NCI-H510A (cell line): ENCODE results near the gene SLC22A16.
"Not testable (repeated sequence)": the region's sequence is repeated elsewhere in the genome, so short reads cannot be mapped to it uniquely, and the experiment has no call there.

ENCODE experiments used
- DNase-seq: peaks from one replicate; lab custom pipeline; 2025; lab: John Stamatoyannopoulos, UW

Gene SLC22A16, protein sequence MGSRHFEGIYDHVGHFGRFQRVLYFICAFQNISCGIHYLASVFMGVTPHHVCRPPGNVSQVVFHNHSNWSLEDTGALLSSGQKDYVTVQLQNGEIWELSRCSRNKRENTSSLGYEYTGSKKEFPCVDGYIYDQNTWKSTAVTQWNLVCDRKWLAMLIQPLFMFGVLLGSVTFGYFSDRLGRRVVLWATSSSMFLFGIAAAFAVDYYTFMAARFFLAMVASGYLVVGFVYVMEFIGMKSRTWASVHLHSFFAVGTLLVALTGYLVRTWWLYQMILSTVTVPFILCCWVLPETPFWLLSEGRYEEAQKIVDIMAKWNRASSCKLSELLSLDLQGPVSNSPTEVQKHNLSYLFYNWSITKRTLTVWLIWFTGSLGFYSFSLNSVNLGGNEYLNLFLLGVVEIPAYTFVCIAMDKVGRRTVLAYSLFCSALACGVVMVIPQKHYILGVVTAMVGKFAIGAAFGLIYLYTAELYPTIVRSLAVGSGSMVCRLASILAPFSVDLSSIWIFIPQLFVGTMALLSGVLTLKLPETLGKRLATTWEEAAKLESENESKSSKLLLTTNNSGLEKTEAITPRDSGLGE

DNA sequence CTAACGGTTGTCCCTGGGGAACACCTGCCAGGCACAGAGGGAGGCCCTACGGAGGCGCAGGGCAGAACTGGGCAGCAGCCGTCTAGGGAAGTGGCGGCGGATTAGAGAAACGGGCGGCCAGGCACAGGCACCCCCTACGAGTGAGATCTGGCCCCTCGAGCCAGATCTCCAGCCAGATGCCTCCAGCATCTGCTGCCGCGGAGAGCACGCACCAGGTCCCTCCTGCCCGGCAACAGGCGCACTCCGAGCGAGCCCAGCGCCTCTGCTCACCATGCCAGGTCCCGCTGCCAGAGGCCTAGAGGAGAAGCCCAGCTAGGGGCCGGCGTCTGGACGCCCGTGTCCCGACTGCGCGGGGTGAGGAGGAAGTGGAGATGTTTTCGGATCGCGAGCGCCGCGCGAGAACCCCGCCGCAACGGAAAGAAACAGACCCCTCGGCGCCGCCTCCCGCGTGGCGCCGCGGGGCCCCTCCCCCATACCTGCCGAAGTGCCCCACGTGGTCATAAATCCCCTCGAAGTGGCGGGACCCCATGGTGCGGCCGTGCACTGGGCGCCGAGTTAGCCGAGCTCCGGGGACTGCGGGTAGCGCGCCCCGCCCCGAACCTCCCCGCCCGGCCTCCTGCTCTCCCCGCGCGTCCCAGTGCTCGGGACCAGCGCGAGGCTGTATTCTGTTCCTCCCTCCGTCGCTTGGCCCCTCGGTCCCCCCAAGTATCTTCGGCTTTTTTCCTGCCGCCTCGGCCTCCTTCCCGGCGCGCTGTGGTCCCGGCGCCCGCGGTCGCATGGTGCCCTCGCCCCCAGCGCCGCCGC lies at the start of gene SLC22A16:
TSS of gene SLC22A16 (minus strand) at position 568 of the 804 bp plus-strand sequence. CDS start at position 529, 39 bp downstream.
- no peak for DNase-seq

DNA sequence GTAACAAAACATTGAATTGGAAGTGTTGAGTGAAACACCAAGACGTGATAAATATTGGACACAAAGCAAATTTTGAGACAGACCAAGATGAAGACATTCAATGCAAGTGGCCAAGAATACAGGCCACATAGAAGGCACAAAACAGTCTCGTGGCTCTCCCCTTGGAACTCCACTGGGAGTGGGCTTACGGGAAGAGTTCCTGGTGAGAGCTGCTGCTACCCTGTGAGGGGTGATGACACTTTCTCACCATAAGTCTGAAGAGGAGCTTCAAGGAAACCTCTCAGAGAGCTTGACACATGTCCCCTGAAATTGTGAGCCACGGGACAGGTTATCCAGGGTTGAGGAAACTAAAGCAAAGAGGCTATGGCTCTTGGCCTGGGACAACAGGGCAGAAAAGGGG lies 48.6 kb upstream of the SLC22A16 start:
- DNase-seq: no peak

DNA sequence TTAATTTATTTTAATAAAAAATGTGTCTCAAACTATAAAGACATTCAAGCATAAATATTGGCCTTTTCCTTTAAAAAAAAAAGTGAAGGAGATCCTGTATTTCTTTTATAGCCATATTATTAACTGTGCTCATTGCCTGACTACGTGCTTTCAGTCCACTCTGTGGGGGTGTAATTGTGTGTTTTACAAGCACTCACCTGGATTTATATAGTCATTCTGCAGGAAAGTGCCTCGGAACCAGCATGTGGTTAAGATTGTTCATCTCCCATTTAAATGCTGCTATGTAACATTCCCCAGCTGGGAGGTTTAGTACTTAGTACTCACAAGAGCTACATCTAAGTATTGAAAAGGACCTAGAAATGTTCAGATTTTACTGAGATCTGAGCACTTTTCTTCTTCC lies 47.9 kb upstream of the SLC22A16 start:
- no peak for DNase-seq

DNA sequence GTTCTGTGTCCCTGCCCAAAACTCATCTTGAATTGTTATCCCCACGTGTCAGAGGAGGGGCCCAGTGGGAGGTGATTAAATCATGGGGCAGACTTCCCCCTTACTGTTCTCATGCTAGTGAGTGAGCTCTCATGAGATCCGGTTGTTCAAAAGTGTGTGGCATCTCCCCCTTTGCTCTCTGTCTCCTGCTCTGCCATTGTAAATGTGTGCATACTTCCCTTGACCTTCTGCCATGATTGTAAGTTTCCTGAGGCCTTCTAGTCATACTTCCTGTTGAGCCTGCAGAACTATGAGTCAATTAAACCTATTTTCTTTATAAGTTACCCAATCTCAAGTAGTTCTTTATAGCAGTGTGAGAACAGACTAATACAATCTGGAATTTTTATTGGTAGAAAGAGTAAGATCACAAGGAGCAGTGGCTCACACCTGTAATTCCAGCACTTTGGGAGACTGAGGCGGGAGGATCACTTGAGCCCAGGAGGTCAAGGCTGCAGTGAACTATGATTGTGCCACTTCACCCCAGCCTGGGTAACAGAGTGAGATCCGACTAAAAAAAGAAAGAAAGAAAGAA lies 47.1 kb upstream of the SLC22A16 start:
- no peak for DNase-seq

DNA sequence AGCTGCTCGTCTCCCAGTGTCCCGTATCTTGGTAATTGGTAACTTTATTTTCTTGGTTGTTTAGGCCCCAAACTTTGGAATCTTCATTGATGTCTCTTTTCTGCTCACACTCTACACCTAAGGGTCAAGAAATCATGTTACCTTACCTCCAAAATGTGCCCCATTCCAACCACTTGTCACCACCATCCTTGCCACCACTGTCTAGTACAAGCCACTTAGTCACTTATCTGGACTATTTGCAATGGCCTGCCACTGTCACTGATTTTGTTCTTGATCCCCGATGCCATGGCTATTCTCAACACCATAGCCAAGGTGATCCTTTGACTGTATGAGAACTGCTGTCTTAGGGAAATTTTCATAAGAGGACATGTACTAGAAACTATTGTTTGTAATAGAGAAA lies 46.0 kb upstream of the SLC22A16 start:
- no peak for DNase-seq

DNA sequence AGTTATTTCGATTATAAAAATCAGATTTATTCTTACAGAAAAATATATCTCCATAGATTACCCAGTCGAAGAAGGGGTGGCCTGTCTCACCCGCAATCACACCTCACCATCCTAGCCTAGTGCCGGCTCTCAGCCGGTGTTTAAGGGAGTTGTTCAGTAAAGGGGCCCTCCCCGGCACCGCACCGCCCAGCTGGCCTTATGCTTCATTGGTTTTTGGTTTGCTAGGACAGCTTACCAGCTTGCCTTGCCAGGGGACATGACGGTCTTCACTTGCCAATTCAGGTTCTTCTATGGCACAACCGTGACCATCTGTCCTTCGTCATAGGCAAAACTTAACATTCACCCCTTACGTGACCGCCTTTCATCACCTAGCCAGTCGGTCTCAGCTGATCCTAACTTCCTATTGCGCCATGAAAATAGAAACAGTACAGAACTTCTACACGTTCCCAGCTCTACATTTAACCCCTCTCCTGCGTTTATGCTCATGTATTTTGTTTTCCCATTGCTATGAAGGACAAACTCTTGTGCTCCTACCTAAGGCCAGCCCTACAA lies 44.7 kb upstream of the SLC22A16 start:
- DNase-seq: no peak

DNA sequence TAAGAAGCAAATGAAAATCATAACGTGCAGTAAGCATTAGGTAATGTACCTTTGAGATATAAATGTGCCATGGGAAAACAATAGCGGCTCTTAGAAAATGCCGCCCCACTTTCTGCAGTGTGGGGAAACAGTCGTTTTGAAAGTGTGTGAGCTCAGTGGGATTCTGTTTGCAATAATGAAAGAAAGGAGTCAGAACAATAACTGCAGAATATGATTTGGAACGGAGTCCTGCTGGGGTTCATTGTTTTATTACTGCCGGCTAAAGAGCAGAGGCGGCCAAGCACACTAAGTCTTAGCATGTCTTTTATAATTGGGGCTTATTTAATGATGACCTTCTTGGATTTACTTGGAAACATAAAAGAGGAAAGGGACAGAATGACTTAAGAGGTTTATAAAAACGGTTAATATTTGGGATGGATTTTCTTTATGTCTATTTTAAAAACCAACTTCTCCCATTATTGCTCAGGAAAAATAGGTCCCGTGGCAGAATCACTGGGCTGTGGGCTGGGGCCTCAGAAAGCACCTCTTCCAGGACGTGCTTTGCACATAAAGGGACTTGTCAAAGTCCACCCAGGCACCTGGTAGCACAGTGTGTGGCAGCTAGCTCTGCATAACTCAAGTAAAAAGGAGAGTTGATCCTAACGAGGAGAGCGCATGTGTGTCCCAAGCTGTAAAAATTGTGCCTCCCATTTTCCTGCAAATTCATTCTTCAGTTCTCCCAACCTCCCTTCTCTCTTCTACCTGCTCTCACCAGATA lies 44.0 kb upstream of the SLC22A16 start:
- no peak for DNase-seq

DNA sequence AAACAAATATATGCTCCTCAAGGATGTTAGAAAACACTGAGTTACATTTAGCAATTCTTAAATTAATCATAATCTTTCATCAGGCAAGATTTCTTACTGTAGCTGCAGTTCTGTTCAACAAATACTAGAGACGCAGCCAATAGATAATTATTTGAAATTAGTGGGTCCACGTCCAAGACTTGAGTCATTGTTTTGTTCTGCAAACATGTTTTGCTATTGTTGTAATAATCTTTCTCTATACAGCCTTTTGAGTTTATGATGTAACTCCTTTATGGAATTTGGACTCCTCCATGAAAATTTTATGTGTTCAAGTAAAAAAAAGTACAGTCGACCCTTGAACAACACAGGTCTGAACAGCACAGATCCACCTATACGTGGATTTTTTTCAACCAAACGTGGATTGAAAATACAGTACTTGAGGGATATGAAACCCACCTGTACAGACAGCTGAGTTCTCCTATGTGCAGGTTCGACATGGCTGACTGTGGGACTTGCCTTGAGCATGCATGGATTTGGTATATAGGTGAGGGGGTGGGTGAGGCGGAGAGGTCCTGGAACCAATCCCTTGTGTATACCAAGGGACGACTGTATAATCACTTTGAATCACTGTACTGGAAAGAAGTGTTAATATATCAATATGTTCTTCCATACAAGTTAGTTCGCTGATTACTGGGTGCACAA lies 41.3 kb upstream of the SLC22A16 start:
- no peak for DNase-seq

DNA sequence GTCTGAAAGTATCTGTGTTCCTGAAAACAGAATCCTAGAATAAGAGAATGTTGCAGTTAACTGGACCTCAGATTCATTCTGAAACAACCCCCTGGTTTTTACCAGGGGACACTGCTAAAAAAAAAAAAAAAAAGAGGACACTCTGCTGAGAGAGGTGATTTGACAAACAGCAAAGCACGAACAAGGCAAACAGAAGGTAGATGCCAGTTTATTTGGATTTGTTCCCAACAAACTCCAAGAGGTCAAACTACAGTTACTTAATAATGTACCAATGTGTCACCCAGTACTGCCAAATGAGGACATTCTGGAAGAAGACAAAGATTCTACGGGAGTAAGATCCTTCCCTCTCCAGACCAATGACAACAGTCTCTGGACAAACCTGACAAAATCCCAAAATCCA lies 40.6 kb upstream of the SLC22A16 start:
- no peak for DNase-seq

DNA sequence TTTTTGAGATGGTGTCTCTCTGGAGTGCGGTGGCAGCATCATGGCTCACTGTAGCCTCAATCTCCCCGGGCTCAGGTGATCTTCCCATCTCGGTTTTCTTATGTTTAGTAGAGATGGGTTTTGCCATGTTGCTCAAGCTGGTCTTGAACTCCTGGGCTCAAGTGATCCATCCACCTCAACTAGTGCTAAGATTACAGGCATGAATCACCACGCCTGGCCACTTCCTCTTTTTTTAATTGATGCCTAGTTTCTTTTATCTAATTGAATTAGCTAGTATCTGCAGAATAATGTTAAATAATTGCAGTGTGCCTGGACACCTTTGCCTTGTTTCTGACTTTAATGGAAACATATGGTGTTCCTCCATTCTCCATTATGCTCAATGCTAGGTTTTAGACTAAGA lies 38.4 kb upstream of the SLC22A16 start:
- DNase-seq: no peak

DNA sequence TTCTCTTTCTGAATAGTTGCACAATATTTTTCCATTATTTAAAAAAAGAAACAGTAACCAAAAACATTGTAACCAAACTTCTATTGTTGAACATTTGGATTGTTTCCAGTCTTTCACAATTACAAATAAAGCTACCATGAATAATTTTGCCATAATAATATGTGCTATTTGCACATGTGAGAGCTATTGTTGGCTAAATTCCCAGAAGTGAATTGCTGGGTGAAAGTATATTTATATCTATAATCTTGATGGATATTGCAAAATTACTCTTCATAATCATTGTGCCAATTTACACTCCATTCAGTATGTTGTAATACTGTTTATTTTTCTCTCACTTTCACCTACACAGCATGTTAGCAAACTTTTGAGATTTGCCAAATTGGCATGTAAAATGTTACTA lies 36.6 kb upstream of the SLC22A16 start:
- no peak for DNase-seq

DNA sequence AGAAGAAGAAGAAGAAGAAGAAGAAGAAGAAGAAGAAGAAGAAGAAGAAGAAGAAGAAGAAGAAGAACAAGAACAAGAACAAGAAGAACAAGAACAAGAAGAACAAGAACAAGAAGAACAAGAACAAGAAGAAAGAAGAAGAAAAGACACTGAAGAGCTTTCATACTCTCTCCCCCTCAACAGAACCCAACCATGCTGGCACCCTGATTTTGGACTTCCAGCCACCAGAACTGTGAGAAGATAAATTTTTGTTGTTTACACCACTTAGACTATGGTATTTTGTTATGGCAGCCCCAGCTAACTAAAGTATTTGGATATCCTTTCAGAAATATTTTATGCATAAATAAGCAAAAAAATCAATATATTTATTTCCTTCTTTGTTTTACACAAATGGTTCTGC lies 36.1 kb upstream of the SLC22A16 start:
- not testable (repeated sequence) for DNase-seq

DNA sequence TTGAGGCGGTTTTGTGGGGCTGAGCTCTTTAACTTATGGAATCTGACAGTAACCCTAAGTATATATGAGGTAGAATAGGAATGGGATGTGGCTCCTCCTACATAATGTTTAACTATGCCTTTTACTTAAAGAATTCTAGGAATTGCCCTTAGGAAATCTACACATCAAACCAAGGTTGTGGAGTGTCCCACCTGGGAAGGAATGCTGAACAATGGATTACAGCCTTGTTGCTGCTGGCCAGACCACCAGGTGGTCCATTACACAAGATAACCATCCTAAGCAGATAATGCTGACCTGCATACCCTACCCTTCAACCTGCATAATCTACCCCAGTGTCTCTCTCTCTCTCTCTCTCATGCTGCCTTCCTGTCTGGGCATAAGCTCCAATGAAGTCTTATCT lies 35.0 kb upstream of the SLC22A16 start:
- DNase-seq: no peak

DNA sequence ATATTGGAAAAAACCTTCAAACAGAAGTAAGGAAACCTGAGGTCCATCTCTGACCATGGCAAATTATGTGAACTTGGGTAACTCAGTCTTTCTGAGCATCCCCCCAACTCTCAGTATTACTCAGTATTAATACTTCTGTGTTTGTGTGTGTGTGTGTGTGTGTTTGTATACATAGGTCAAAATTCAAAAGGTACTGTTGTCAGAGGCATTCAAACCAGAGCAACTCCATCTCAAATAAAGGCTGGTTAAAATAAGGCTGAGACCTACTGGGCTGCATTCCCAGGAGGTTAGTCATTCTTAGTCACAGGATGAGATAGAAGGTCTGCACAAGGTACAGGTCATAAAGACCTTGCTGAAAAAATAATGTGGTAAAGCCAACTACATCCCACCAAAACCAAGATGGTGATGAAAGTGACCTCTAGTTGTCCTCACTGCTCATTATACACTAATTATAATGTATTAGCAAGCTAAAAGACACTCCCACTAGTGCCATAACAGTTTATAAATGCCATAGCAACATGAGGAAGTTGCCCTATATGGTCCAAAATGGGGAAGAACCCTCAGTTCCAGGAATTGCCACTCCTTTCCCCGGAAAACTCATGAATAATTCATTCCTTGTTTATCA lies 33.3 kb upstream of the SLC22A16 start:
- DNase-seq: no peak

DNA sequence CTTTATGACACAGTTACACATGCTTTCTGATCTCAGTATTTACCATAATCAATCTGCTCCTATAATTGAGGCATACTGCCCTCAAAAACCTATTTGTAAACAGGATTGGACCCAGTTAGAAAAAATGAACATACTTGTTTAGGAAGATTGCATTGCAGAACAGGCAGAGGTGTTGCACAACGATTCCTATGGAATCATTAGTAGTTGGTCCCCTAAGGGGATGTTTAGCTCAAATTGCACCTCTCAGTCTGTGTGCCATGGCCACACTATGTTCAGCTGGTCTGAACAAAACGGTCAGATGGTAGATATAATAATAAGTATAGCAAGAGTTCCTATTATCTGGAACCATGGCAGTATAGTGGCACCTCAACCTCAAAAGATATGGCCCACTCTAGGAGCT lies 28.5 kb upstream of the SLC22A16 start:
- not testable (repeated sequence) for DNase-seq

DNA sequence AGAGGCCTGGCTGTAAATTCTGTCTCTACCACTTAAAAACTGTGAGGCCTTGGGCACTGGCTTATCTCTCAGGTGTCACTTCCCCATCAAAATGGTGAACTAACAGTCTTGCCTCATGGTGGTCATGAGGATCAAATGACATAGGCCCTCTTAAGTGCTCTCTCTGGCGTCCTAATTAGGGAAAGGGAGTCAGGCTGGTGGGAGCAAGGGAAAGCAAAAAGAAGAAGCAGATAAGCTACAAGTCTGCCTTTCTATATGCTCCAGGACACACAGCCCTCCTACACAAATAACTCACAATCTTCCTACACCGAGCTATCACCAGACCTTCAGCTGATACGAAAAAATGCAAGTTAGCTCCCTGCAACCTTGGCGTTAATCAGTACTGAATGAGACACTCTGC lies 19.5 kb upstream of the SLC22A16 start:
- peak; percentile 3 for DNase-seq

DNA sequence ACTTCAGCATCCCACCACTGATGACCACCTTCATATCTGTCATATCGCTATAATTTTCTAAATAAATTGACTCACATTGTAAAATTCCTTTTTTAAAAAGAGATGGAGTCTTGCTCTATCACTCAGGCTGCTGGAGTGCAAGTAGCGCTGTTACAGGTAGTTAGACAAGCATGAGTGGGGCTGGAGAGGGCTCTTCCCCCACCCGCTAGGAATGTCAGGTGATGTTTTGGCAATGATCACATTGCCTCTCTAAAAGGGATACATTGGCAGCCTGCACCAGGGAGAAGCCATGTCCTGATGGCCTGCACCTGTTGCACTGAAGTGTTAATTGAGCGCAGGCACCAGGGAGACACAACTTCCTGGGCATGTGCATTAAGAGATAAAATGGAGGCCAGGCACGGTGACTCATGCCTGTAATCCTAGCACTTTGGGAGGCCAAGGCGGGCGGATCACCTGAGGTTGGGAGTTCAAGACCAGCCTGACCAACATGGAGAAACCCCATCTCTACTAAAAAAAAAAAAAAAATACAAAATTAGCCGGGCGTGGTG lies 16.9 kb upstream of the SLC22A16 start:
- peak; percentile 40 for DNase-seq

DNA sequence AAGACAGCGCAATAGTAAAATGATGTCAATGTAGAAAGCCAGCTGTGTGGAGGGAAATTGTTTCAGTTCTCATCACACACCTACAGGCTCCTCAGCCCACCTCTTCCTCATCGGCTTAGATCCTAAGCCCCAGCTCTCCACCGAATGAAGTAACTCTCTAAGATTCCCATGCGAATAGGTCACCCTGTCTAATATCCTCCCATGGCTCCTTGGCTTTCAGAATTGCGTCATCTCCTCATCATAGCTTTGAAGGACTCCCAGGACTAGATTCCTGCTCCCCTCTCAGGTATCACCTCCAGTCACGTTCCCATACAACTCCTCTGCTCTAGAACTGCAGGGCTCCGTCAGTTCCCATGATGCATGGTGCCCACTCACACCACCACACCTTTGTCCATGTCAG lies 16.2 kb upstream of the SLC22A16 start:
- no peak for DNase-seq

DNA sequence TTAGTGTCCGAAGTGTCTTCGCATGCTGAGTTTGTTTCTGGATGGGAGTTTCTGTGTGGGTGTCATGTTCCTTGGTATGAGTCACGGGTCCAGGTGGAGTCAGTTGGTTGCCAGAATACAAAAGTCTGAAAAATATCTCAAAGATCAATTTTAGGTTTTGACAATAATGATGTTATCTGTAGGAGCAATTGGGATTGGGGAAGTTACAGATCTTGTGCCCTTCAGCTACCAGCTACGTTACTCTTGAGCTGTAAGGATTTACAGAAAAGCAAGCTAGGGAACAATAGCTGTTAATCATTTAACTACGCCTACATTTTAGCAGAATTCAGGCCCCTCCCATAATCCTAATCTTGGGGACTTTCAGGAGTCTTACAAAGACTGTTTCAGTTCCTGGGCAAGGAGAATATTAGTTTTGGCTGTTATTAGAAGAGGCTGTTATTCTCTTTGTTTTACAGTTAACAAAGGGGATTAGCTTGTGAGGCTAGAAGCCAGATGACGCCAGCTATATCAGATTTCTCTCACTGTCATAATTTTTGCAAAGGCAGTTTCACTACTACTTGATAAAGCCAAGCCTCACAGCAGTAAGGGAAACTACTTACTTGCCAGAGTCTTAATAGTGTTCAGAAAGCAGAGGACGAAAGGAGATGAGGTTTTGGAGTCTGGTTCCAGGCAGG lies 15.4 kb upstream of the SLC22A16 start:
- no peak for DNase-seq

DNA sequence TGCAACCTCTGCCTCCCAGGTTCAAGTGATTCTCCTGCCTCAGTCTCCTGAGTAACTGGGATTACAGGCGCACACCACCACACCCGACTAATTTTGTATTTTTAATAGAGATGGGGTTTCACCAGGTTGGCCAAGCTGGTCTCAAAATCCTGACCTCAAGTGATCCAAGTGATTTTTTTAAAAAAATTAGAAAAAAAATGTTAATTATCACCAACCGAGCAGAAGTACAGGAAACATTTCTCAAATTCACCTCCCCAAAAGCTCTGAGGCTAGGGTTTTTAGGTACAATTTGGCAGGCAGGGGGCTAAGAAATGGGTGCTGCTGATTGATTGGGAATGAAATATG lies 14.9 kb upstream of the SLC22A16 start:
- DNase-seq: no peak
